Measurements from ENCODE around the gene METTL9. TPM values are rescaled to one million over a fixed set of nuclear protein-coding genes. Genes with fewer than 3 reads are reported as not detected.

METTL9 gene
- total RNA-seq (2021; ENCODE audit: unreplicated experiment) (41.4 TPM), Bru-seq, nascent RNA (percentile 60 among the genes with signal in this experiment), BruChase-seq, experiment 1, labeled RNA remaining after a 6-hour chase (percentile 63 among the genes with signal in this experiment), BruChase-seq, experiment 2, labeled RNA remaining after a 2-hour chase (percentile 52 among the genes with signal in this experiment)
- 12.2 and 16.5 TPM in 2 replicates for polyA plus RNA-seq (2012)
- long read RNA-seq, full-length matches to known transcripts = 62 of 79 reads
- long read RNA-seq, partial matches to known transcripts = 10 of 79 reads
- long read RNA-seq, other reads (novel, unspliced or antisense) = 7 of 79 reads

- Histone ChIP-seq H3K4me2 (ENCODE audit: low read length) (peak within 1 kb of the TSS; percentile 86), H3K9me3 (ENCODE audit: control insufficient read depth in 1 of 2, insufficient read depth in 1 of 2, low read depth in 1 of 2, low read length in 2 of 2) (no peaks in the 10 kb centered on the region), H3K9me2 (ENCODE audit: insufficient read depth) (no peaks in the 10 kb centered on the region), H3K4me1 (ENCODE audit: control insufficient read depth in 1 of 2, insufficient read depth in 2 of 2, low read length in 2 of 2) (peaks cover 0 to 12% of the 10 kb centered on the region in 2 experiments; a peak in 2 of 4 replicates), H3K9ac (ENCODE audit: low read length) (peak within 1 kb of the TSS; percentile 72), H3K79me2 (ENCODE audit: insufficient read depth, low read length) (peaks cover 30% of the 10 kb centered on the region), H4K20me1 (ENCODE audit: insufficient read depth) (no peaks in the 10 kb centered on the region), H2AFZ (ENCODE audit: low read depth, low read length, poor library complexity, severe bottlenecking) (no peak within 1 kb of the TSS), H3K36me3 (ENCODE audit: control insufficient read depth in 1 of 2, insufficient read depth in 2 of 2, low read length in 2 of 2) (no peaks in the 10 kb centered on the region), H3K4me3 (replicated peaks in 1 of 2; ENCODE audit: low read depth in 1 of 2, low read length in 2 of 2) (peak within 1 kb of the TSS; percentile 70 to 72), H3K27ac (ENCODE audit: low read depth, low read length) (peak within 1 kb of the TSS; percentile 82), H3K27me3 (ENCODE audit: insufficient read depth, low read length) (no peaks in the 10 kb centered on the region)
- RAD21 ChIA-PET (ENCODE audit: low non-redundant PET in 1 of 2, low total read pairs in 2 of 2, uncharacterized antibody in 2 of 2, unreplicated experiment in 2 of 2) = no interaction called here
- DNase-seq (ENCODE audit: low read depth, low spot score) (peak; percentile 61), ATAC-seq (peak; percentile 95)
- POLR2A ChIA-PET = no interaction called here
- no TSS peak for BruUV-seq (replicated peaks)
- intact Hi-C loops (cut with micrococcal nuclease) = no loop called here
- CTCF ChIA-PET = no interaction called here
- no peak for TF ChIP-seq RAD21 (IDR thresholded peaks at IDR 0.05; ENCODE audit: low read depth)
- no peak for TF ChIP-seq ELF1 (IDR thresholded peaks at IDR 0.05; ENCODE audit: borderline replicate concordance, low read depth)
- peak; percentile 76 for TF ChIP-seq ZFX (IDR thresholded peaks at IDR 0.05)
- TF ChIP-seq JUND (IDR thresholded peaks at IDR 0.05) = no peak
- TF ChIP-seq, protein P1, sequence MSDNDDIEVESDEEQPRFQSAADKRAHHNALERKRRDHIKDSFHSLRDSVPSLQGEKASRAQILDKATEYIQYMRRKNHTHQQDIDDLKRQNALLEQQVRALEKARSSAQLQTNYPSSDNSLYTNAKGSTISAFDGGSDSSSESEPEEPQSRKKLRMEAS (IDR thresholded peaks at IDR 0.05) = 0 out of 2 replicates have a peak, but pooled peaks have one; percentile 30
- no peak for TF ChIP-seq ZBTB33 (IDR thresholded peaks at IDR 0.05; ENCODE audit: extremely low read depth, insufficient replicate concordance, low read length)
- peak; percentile 30 for TF ChIP-seq POLR2A (IDR thresholded peaks at IDR 0.05; ENCODE audit: borderline replicate concordance, extremely low read depth, insufficient read depth, insufficient read length)
- peak; percentile 60 for TF ChIP-seq YY1 (IDR thresholded peaks at IDR 0.05; ENCODE audit: extremely low read depth, insufficient replicate concordance, low read depth, low read length)
- TF ChIP-seq, protein P2, sequence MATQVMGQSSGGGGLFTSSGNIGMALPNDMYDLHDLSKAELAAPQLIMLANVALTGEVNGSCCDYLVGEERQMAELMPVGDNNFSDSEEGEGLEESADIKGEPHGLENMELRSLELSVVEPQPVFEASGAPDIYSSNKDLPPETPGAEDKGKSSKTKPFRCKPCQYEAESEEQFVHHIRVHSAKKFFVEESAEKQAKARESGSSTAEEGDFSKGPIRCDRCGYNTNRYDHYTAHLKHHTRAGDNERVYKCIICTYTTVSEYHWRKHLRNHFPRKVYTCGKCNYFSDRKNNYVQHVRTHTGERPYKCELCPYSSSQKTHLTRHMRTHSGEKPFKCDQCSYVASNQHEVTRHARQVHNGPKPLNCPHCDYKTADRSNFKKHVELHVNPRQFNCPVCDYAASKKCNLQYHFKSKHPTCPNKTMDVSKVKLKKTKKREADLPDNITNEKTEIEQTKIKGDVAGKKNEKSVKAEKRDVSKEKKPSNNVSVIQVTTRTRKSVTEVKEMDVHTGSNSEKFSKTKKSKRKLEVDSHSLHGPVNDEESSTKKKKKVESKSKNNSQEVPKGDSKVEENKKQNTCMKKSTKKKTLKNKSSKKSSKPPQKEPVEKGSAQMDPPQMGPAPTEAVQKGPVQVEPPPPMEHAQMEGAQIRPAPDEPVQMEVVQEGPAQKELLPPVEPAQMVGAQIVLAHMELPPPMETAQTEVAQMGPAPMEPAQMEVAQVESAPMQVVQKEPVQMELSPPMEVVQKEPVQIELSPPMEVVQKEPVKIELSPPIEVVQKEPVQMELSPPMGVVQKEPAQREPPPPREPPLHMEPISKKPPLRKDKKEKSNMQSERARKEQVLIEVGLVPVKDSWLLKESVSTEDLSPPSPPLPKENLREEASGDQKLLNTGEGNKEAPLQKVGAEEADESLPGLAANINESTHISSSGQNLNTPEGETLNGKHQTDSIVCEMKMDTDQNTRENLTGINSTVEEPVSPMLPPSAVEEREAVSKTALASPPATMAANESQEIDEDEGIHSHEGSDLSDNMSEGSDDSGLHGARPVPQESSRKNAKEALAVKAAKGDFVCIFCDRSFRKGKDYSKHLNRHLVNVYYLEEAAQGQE (IDR thresholded peaks at IDR 0.05; ENCODE audit: low read depth) = no peak
- TF ChIP-seq POLR2AphosphoS5 (IDR thresholded peaks at IDR 0.05; ENCODE audit: low read depth, low read length) = peak; percentile 78
- peak; percentile 55; the same call in 1 of the 2 replicates for TF ChIP-seq SRF (IDR thresholded peaks at IDR 0.05; ENCODE audit: low read depth)
- TF ChIP-seq CTCF (IDR thresholded peaks at IDR 0.05 in 2 of 3, conservative IDR thresholded peaks at IDR 0.05 in 1 of 3; ENCODE audit: borderline replicate concordance in 1 of 3, insufficient read depth in 1 of 3, low read depth in 2 of 3, low read length in 2 of 3) = no peak
- no peak for TF ChIP-seq EZH2phosphoT487 (IDR thresholded peaks at IDR 0.05; ENCODE audit: borderline replicate concordance)
- TF ChIP-seq SP1 (IDR thresholded peaks at IDR 0.05; ENCODE audit: low read depth) = peak; percentile 67; the same call in 1 of the 2 replicates
- no peak for TF ChIP-seq FOSL1 (IDR thresholded peaks at IDR 0.05; ENCODE audit: low read depth)
- no peak for TF ChIP-seq SIN3A (IDR thresholded peaks at IDR 0.05; ENCODE audit: low read depth)
- no peak for TF ChIP-seq CEBPB (IDR thresholded peaks at IDR 0.05; ENCODE audit: low read depth)
Measured at GRCh38 chr16:21599122-21600030, at the start of gene METTL9. METTL9 (plus strand) TSS chr16:21599577; CDS start chr16:21599734, 157 bp downstream.
